Measurements from ENCODE around the gene NOC2L. TPM values are rescaled to one million over a fixed set of nuclear protein-coding genes. Genes with fewer than 3 reads are reported as not detected.
A peak's percentile ranks its signal among the peaks of the same experiment; 100 is the strongest.
"Not testable (repeated sequence)": the region's sequence is repeated elsewhere in the genome, so short reads cannot be mapped to it uniquely, and the experiment has no call there.

NOC2L gene
- total RNA-seq, 1 experiment from 2014 or later, result 93.4 TPM

DNA sequence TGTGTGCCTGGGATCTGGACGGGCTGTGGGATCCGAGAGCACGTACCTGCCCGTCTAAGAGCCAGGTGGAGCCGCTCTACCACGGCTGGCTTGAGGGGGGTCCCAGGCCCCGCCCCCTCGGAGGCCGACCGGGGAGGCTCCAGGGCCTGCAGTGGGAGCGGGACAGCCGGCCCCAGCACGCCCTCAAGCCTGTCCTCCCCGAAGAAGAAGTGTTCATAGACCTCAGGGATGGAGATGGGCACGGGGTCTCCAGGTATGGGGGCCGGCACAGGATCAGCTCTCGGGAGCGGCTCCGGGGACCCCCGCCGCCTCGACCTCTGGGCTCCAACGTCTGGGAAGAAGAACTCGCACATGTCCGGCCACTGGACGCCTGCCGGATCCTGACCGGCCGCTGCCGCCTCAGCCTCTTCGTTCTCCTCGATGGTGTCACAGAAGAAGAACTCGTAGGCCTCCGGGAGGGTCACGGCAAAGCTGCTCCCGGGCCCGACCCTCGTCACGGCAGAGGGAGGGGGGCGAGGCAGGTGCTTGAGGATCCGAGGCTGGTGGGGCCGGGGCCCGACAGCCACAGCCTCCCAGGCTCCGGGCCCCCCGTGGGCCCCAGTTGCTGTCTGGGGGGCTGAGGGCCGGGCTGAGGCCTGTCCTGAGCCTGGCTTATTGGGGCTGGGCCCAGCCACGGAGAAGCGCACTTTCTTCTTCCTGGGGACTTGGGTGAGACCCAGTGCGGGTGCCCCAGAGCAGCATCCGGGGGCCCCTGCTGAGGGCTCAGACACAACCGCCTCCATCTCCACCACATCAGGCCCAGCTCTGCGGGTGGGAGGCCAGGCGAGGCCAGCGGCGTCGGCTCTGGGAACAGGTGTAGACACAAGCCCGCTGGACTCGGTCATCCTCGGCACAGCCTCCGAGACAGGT, 20.0 kb upstream of the NOC2L start:
- H3K27ac Mint-ChIP-seq (ENCODE audit: unreplicated experiment), result no peak overlapping the region
- TF ChIP-seq CTCF (IDR thresholded peaks at IDR 0.05; ENCODE audit: insufficient read depth in 1 of 2, low read depth in 1 of 2, low read length in 1 of 2, severe bottlenecking in 1 of 2, unreplicated experiment in 1 of 2), result no peak
- H3K27me3 ChIP-seq (replicated peaks; ENCODE audit: control insufficient read depth, insufficient read depth, low read length), result no peaks in the 10 kb centered on the region
- POLR2A ChIA-PET, result no interaction called here
- H3K4me1 ChIP-seq, result peaks cover 5% of the 10 kb centered on the region; the same call in 1 of the 2 replicates
- BruUV-seq (replicated peaks), result no TSS peak
- intact Hi-C loops (cut with micrococcal nuclease; ENCODE audit: unreplicated experiment), result no loop called here
- no peaks in the 10 kb centered on the region for H3K9me3 ChIP-seq
- H3K27me3 Mint-ChIP-seq (ENCODE audit: insufficient read depth, unreplicated experiment), result no peaks in the 10 kb centered on the region
- no peak overlapping the region for H3K4me3 Mint-ChIP-seq (ENCODE audit: unreplicated experiment)
- no peaks in the 10 kb centered on the region for H3K36me3 ChIP-seq (ENCODE audit: control insufficient read depth, insufficient read depth, low read length)
- no peaks in the 10 kb centered on the region for H3K9me3 Mint-ChIP-seq (ENCODE audit: unreplicated experiment)
- H3K4me3 ChIP-seq (ENCODE audit: low read depth, low read length), result no peak overlapping the region
- CTCF ChIA-PET, result no interaction called here
- H3K4me1 Mint-ChIP-seq (ENCODE audit: low read depth, unreplicated experiment), result peaks cover 11% of the 10 kb centered on the region
- peaks cover 9% of the 10 kb centered on the region for H3K36me3 Mint-ChIP-seq (ENCODE audit: insufficient read depth, unreplicated experiment)
- no peak for DNase-seq

- peak overlapping the region; percentile 70 for H3K4me3 Mint-ChIP-seq (ENCODE audit: unreplicated experiment)
- peaks cover 5% of the 10 kb centered on the region; the same call in 1 of the 2 replicates for H3K4me1 ChIP-seq
Observed at GRCh38 chr1:978069-978834, 19.2 kb upstream of the NOC2L start.

GRCh38 chr1:976791-977190, 17.7 kb upstream of the NOC2L start:
- H3K36me3 ChIP-seq (ENCODE audit: control insufficient read depth, insufficient read depth, low read length); H3K9me3 Mint-ChIP-seq (ENCODE audit: unreplicated experiment); DNase-seq; H3K27ac Mint-ChIP-seq (ENCODE audit: unreplicated experiment); H3K36me3 Mint-ChIP-seq (ENCODE audit: insufficient read depth, unreplicated experiment); H3K4me1 ChIP-seq; H3K9me3 ChIP-seq; H3K4me3 Mint-ChIP-seq (ENCODE audit: unreplicated experiment); POLR2A ChIA-PET; H3K27me3 Mint-ChIP-seq (ENCODE audit: insufficient read depth, unreplicated experiment); BruUV-seq (replicated peaks); intact Hi-C loops (cut with micrococcal nuclease; ENCODE audit: unreplicated experiment); H3K27me3 ChIP-seq (replicated peaks; ENCODE audit: control insufficient read depth, insufficient read depth, low read length): not testable (repeated sequence)
- peaks cover 11% of the 10 kb centered on the region for H3K4me1 Mint-ChIP-seq (ENCODE audit: low read depth, unreplicated experiment)
- CTCF ChIA-PET, result interaction anchor here (1.5 kb wide), 1 partner anchor 10 kb away, joined by 8 read pairs; the partner anchor contains the start of gene PLEKHN1
- H3K4me3 ChIP-seq (ENCODE audit: low read depth, low read length), result peak overlapping the region; percentile 48; the same call in 1 of the 2 replicates

More at GRCh38 chr1:978069-978834, 19.2 kb upstream of the NOC2L start:
- no peaks in the 10 kb centered on the region for H3K9me3 ChIP-seq
- ChIA-PET POLR2A (no interaction called here), CTCF (no interaction called here)
- H3K9me3 Mint-ChIP-seq (ENCODE audit: unreplicated experiment), result no peaks in the 10 kb centered on the region
- H3K36me3 ChIP-seq (ENCODE audit: control insufficient read depth, insufficient read depth, low read length), result no peaks in the 10 kb centered on the region
- DNase-seq, result no peak
- no peak overlapping the region for H3K4me3 ChIP-seq (ENCODE audit: low read depth, low read length)
- no peaks in the 10 kb centered on the region for H3K27me3 ChIP-seq (replicated peaks; ENCODE audit: control insufficient read depth, insufficient read depth, low read length)
- peak overlapping the region; percentile 32 for H3K27ac Mint-ChIP-seq (ENCODE audit: unreplicated experiment)
- intact Hi-C loops (cut with micrococcal nuclease; ENCODE audit: unreplicated experiment), result no loop called here
- TF ChIP-seq CTCF (IDR thresholded peaks at IDR 0.05; ENCODE audit: insufficient read depth in 1 of 2, low read depth in 1 of 2, low read length in 1 of 2, severe bottlenecking in 1 of 2, unreplicated experiment in 1 of 2), result no peak
- no peaks in the 10 kb centered on the region for H3K27me3 Mint-ChIP-seq (ENCODE audit: insufficient read depth, unreplicated experiment)
- H3K36me3 Mint-ChIP-seq (ENCODE audit: insufficient read depth, unreplicated experiment), result peaks cover 9% of the 10 kb centered on the region
- BruUV-seq (replicated peaks), result no TSS peak
- H3K4me1 Mint-ChIP-seq (ENCODE audit: low read depth, unreplicated experiment), result peaks cover 11% of the 10 kb centered on the region
